Superior temporal gyrus (tissue), 1 donor: ENCODE measurements around the gene CHTOP.
"Not testable (repeated sequence)": the region's sequence is repeated elsewhere in the genome, so short reads cannot be mapped to it uniquely, and the experiment has no call there.

Experiments used
- DNase-seq: peaks from one replicate; pipeline ENCODE4 v3.0.0-alpha.2; 2016; ENCODE audit errors: extremely low spot score

Gene CHTOP

GRCh38 chr1:153659175-153659534, 25.3 kb downstream of the CHTOP start:
- no peak for DNase-seq

- no peak for DNase-seq
Observed at GRCh38 chr1:153659656-153660055, 25.8 kb downstream of the CHTOP start.

- DNase-seq: no peak
Observed at GRCh38 chr1:153661111-153661708, 27.3 kb downstream of the CHTOP start.

GRCh38 chr1:153662269-153662668, 28.4 kb downstream of the CHTOP start:
- DNase-seq: no peak

GRCh38 chr1:153663211-153663610, 29.3 kb downstream of the CHTOP start:
- no peak for DNase-seq

GRCh38 chr1:153667439-153667838, 33.6 kb downstream of the CHTOP start:
- no peak for DNase-seq

- DNase-seq: not testable (repeated sequence)
Observed at GRCh38 chr1:153668672-153669071, 34.8 kb downstream of the CHTOP start.

- DNase-seq: no peak
Observed at GRCh38 chr1:153669606-153670005, 35.7 kb downstream of the CHTOP start.

GRCh38 chr1:153670257-153670858, 36.5 kb downstream of the CHTOP start:
- DNase-seq: no peak

GRCh38 chr1:153670859-153671627, 37.2 kb downstream of the CHTOP start, which contains the start of gene ILF2:
Gene ILF2 (minus strand): TSS chr1:153670993. CDS start chr1:153670922, 71 bp downstream.
- peak; percentile 100 for DNase-seq

GRCh38 chr1:153671628-153672353, 37.9 kb downstream of the CHTOP start:
- not testable (repeated sequence) for DNase-seq

- no peak for DNase-seq
Observed at GRCh38 chr1:153673511-153673910, 39.6 kb downstream of the CHTOP start.

GRCh38 chr1:153677718-153678518, 44.1 kb downstream of the CHTOP start:
- peak; percentile 63 for DNase-seq

GRCh38 chr1:153678519-153679336, 44.9 kb downstream of the CHTOP start, which contains the start of gene NPR1:
Gene NPR1 (plus strand): TSS chr1:153678688. CDS start chr1:153679109, 421 bp downstream.
- DNase-seq: no peak

GRCh38 chr1:153679337-153680119, 45.7 kb downstream of the CHTOP start:
- no peak for DNase-seq

- DNase-seq: no peak
Observed at GRCh38 chr1:153680120-153680403, 46.2 kb downstream of the CHTOP start.

- DNase-seq: no peak
Observed at GRCh38 chr1:153682730-153683129, 48.9 kb downstream of the CHTOP start.

GRCh38 chr1:153683854-153684253, 50.0 kb downstream of the CHTOP start:
- DNase-seq: no peak

GRCh38 chr1:153684892-153685291, 51.0 kb downstream of the CHTOP start:
- no peak for DNase-seq
